IMR-90 (cell line): ENCODE data around the gene SYNM. TPM values are rescaled to one million over a fixed set of nuclear protein-coding genes. Genes with fewer than 3 reads are reported as not detected.

ENCODE experiments used
- ATAC-seq: fragments of 200-7000 bp; cut with Tn5 transposase; 2 replicates; pipeline ENCODE4 v1.9.1; 2020; ENCODE audit warnings: low read depth, mild to moderate bottlenecking, moderate library complexity
- BruUV-seq: library from RNA; stranded (reverse); fragments of 400-500 nt; replicated peaks from 2 replicates; lab custom pipeline; 2021; lab: Mats Ljungman, UMichigan
- CTCF ChIA-PET: fragments of 300-600 bp; formaldehyde crosslinking; extraction: SDS; loops from one replicate; lab custom pipeline; 2021; ENCODE audit warnings: antibody characterized with exemption; lab: Yijun Ruan, JAX
- POLR2A ChIA-PET: fragments of 300-600 bp; sonication (Branson Sonifier 250); formaldehyde crosslinking; loops from one replicate; lab custom pipeline; 2022; ENCODE audit warnings: antibody characterized with exemption; ENCODE audit not compliant: unreplicated experiment; lab: Charles Lee
- DNase-seq: peaks from one replicate; pipeline ENCODE4 v3.0.0; 2013
- H2AFZ ChIP-seq: replicated peaks from 2 replicates; pipeline ENCODE3; 2013; ENCODE audit warnings: low read length, mild to moderate bottlenecking; ENCODE audit not compliant: poor library complexity
- H2AK5ac ChIP-seq: 2 replicates; pipeline ENCODE4 v1.6.1; 2013; ENCODE audit warnings: low read depth, low read length, inconsistent platforms
- H2AK9ac ChIP-seq: replicated peaks from 2 replicates; pipeline ENCODE3; 2013; ENCODE audit warnings: mild to moderate bottlenecking, low read depth, low read length, moderate library complexity; ENCODE audit not compliant: poor library complexity
- H2BK120ac ChIP-seq: 2 replicates; pipeline ENCODE4 v1.6.1; 2013; ENCODE audit warnings: low read depth, low read length, inconsistent platforms
- H2BK15ac ChIP-seq: 3 replicates; pipeline ENCODE4 v1.6.1; 2013; ENCODE audit warnings: low read depth, low read length, inconsistent platforms
- H2BK20ac ChIP-seq: 2 replicates; pipeline ENCODE4 v1.6.1; 2013; ENCODE audit warnings: low read depth, mild to moderate bottlenecking, inconsistent platforms, low read length, moderate library complexity
- H2BK5ac ChIP-seq: 2 replicates; pipeline ENCODE4 v1.6.1; 2013; ENCODE audit warnings: mild to moderate bottlenecking, low read depth, low read length, inconsistent platforms; ENCODE audit not compliant: poor library complexity, severe bottlenecking
- H3K14ac ChIP-seq: replicated peaks from 2 replicates; pipeline ENCODE4 v1.6.1; 2013; ENCODE audit warnings: low read depth, low read length, inconsistent platforms
- H3K18ac ChIP-seq: 2 replicates; pipeline ENCODE4 v1.6.1; 2013; ENCODE audit warnings: low read depth, low read length, control low read depth
- H3K23ac ChIP-seq: 2 replicates; pipeline ENCODE4 v1.6.1; 2013; ENCODE audit warnings: low read depth, low read length, inconsistent platforms
- H3K27ac ChIP-seq: 2 replicates; pipeline ENCODE4 v1.5.1; 2013; ENCODE audit warnings: mild to moderate bottlenecking, control low read depth, low read length; ENCODE audit not compliant: insufficient read depth
- H3K27me3 ChIP-seq: 2 replicates; pipeline ENCODE4 v1.6.1; 2013; ENCODE audit warnings: low read length; ENCODE audit not compliant: control insufficient read depth, insufficient read depth
- H3K36me3 ChIP-seq: 2 replicates; pipeline ENCODE4 v1.6.1; 2013; ENCODE audit warnings: low read length, mixed read lengths; ENCODE audit not compliant: control insufficient read depth, insufficient read depth
- H3K4ac ChIP-seq: 2 replicates; pipeline ENCODE4 v1.6.1; 2013; ENCODE audit warnings: low read depth, low read length, inconsistent platforms
- H3K4me1 ChIP-seq: 2 replicates; pipeline ENCODE4 v1.6.1; 2013; ENCODE audit warnings: low read length, mixed read lengths; ENCODE audit not compliant: control insufficient read depth, insufficient read depth
- H3K4me2 ChIP-seq: 2 replicates; pipeline ENCODE4 v1.6.1; 2013; ENCODE audit warnings: low read depth, mild to moderate bottlenecking, control low read depth, low read length, moderate library complexity
- H3K4me3 ChIP-seq: 2 replicates; pipeline ENCODE4 v1.5.1; 2013; ENCODE audit warnings: low read depth, mild to moderate bottlenecking, control low read depth, low read length, moderate library complexity; ENCODE audit not compliant: insufficient read depth
- H3K56ac ChIP-seq: 2 replicates; pipeline ENCODE4 v1.6.1; 2013; ENCODE audit warnings: low read length, inconsistent platforms; ENCODE audit not compliant: insufficient read depth; ENCODE audit errors: extremely low read depth
- H3K79me1 ChIP-seq, 2 experiments: 2 replicates each; pipeline ENCODE4 v1.6.1; 2013; ENCODE audit warnings: low read length in 2 of 2, inconsistent platforms in 1 of 2, low read depth in 1 of 2
- H3K9ac ChIP-seq: 2 replicates; pipeline ENCODE4 v1.6.1; 2013; ENCODE audit warnings: low read depth, low read length, control low read depth
- H3K9me1 ChIP-seq: 2 replicates; pipeline ENCODE4 v1.6.1; 2013; ENCODE audit warnings: low read length, inconsistent platforms; ENCODE audit not compliant: insufficient read depth
- H3K9me3 ChIP-seq: 2 replicates; pipeline ENCODE4 v1.6.1; 2013; ENCODE audit warnings: low read length; ENCODE audit not compliant: control insufficient read depth, insufficient read depth
- H4K20me1 ChIP-seq: 2 replicates; pipeline ENCODE4 v1.6.1; 2013; ENCODE audit warnings: low read length, inconsistent platforms; ENCODE audit not compliant: insufficient read depth
- H4K5ac ChIP-seq: 2 replicates; pipeline ENCODE4 v1.6.1; 2013; ENCODE audit warnings: mild to moderate bottlenecking, low read depth, low read length, control low read depth
- H4K8ac ChIP-seq, 2 experiments: 2 replicates each; pipeline ENCODE4 v1.6.1; 2013; ENCODE audit warnings: low read depth in 2 of 2, low read length in 2 of 2, control low read depth in 1 of 2, inconsistent platforms in 1 of 2
- H4K91ac ChIP-seq: 2 replicates; pipeline ENCODE4 v1.6.1; 2013; ENCODE audit warnings: low read depth, low read length, inconsistent platforms; ENCODE audit not compliant: insufficient read depth
- BHLHE40 ChIP-seq: fragments of 150-350 bp; IDR thresholded peaks from 2 replicates; pipeline ENCODE4 v1.6.1; 2016; ENCODE audit warnings: mild to moderate bottlenecking, low read depth, low read length
- MAFK ChIP-seq: IDR thresholded peaks from 2 replicates; pipeline ENCODE4 v1.6.1; 2012; ENCODE audit warnings: low read depth, low read length, improper control_type of control experiment
- NFE2L2 ChIP-seq: fragments of 150-350 bp; IDR thresholded peaks from 2 replicates; pipeline ENCODE4 v1.6.1; 2016; ENCODE audit warnings: low read depth, mild to moderate bottlenecking, low read length
- POLR2A ChIP-seq: IDR thresholded peaks from 2 replicates; pipeline ENCODE4 v1.6.1; 2012; ENCODE audit warnings: mild to moderate bottlenecking, low read depth, low read length
- RCOR1 ChIP-seq: IDR thresholded peaks from 2 replicates; pipeline ENCODE4 v1.6.1; 2012; ENCODE audit warnings: mild to moderate bottlenecking, low read length, improper control_type of control experiment; ENCODE audit not compliant: insufficient replicate concordance
- SMC3 ChIP-seq: fragments of 150-350 bp; IDR thresholded peaks from 2 replicates; pipeline ENCODE4 v1.6.1; 2016; ENCODE audit warnings: low read depth, mild to moderate bottlenecking, antibody characterized with exemption, low read length, moderate library complexity
- WGBS, 2 experiments: methylation state at CpG; one replicate each; pipeline versions ENCODE4 v1.1.5 to v1.1.7; 2013; ENCODE audit warnings: missing lambda C conversion rate in 2 of 2; ENCODE audit not compliant: insufficient read length in 1 of 2; ENCODE audit errors: extremely low coverage in 2 of 2; 5-methylcytosine and 5-hydroxymethylcytosine counted together
- dilution Hi-C: fragments of 300-500 bp; cut with HindIII; formaldehyde crosslinking; loops from one replicate; pipeline ENCODE4 v1.14.3; 2018; ENCODE audit warnings: low sequenced_read_pairs; ENCODE audit not compliant: unreplicated experiment
- in situ Hi-C: fragments of 300-500 bp; cut with MboI; formaldehyde crosslinking; loops from 3 replicates; pipeline ENCODE4 v1.14.3; 2019; ENCODE audit warnings: low sequenced_read_pairs, inconsistent platforms, mixed read lengths
- intact Hi-C: fragments of 100-400 bp; cut with micrococcal nuclease; formaldehyde crosslinking; loops from 2 replicates; pipeline ENCODE4 v1.10.0; 2022
- polyA plus RNA-seq, 3 experiments: library from polyadenylated mRNA; depleted of rRNA; stranded (reverse); fragments of >200 nt; gene quantifications; 2 replicates each; pipeline ENCODE4 v1.2.3, GENCODE V29; 2012; ENCODE audit warnings: low replicate concordance in 1 of 3
- total RNA-seq: library from RNA; depleted of rRNA; stranded (reverse); fragments of >200 nt; gene quantifications from 2 replicates; pipeline ENCODE4 v1.2.3, GENCODE V29; 2012
- TF ChIP-seq, protein P1 (sequence below): fragments of 150-350 bp; IDR thresholded peaks from 2 replicates; pipeline ENCODE4 v1.6.1; 2017; ENCODE audit warnings: mild to moderate bottlenecking, antibody characterized with exemption, low read length, low read depth
- TF ChIP-seq, protein P2 (sequence below): conservative IDR thresholded peaks from 2 replicates; pipeline ENCODE4 v1.5.1; 2012; ENCODE audit warnings: mild to moderate bottlenecking, low read depth, low read length, improper control_type of control experiment
- TF ChIP-seq, protein P3 (sequence below): fragments of 150-350 bp; IDR thresholded peaks from 2 replicates; pipeline ENCODE4 v1.6.1; 2016; ENCODE audit warnings: low read depth, mild to moderate bottlenecking, low read length, moderate library complexity, borderline replicate concordance

The SYNM gene
- total and polyA plus RNA-seq, 2 of the 4 experiments (the other 2 are of a cell fraction), result 2.1 to 3.4 TPM

DNA sequence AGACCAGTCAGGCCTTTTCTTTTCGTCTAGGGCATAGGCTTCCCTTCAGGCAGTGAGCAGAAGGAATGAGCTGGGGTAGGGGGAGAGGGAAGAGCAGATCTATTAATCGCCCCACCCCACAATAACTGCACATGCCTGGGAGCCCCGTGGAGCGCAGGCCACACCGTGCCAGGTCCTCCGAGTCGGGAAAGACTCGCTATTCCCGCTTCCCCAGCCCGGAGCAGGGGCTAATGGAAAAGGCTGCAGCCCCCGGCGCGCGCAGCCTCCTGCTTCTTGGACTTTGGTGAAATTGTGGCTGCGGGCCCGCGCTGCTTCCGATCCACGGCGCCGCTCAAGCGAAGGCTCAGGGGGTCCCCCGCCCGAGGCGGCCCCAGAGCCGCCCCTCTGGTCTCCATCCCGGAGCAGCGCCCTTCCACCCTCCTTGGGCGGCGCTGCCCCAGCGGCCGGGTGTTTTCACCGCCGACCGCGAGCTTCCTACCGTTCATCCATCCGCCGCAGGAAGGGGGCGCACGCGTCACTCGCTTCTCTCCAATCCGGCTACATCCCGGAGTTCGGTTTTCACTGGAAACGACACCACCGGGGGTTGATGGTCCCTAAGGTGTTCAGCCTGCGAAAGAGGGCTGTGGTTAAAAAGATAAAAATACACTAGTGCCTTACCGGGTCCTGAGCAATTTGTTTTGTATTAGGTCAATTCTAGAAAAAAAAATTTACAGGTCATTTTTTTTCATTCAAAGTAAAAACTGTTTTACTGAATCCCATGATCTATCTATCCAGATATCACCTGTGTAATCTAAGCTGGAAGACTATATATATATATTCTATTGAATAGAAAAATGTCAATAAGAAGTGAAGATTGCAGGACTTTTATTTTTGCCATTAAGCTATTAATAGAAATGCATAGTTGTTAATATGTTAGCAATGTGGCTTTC, 4.4 kb upstream of the SYNM start (continued):
- TF ChIP-seq, protein P1, sequence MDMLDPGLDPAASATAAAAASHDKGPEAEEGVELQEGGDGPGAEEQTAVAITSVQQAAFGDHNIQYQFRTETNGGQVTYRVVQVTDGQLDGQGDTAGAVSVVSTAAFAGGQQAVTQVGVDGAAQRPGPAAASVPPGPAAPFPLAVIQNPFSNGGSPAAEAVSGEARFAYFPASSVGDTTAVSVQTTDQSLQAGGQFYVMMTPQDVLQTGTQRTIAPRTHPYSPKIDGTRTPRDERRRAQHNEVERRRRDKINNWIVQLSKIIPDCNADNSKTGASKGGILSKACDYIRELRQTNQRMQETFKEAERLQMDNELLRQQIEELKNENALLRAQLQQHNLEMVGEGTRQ, result no peak

DNA sequence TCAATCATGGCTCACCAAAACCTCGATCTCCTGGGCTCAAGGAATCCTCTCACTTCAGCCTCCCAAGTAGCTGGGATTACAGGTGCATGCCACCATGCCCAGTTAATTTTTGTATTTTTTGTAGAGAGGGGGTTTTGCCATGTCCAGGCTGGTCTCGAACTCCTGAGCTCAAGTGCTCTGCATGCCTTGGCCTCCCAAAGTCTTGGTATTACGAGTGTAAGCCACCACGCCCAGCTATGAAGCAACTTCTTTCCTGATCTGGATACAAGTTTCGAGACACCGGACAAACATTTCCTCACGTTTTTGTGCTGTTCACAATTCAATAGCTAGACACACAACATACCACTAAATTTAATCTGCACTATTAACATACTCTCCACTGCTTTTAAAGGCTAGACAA, 3.4 kb upstream of the SYNM start:
- intact Hi-C loops (loop anchor here (5.0 kb wide), 1 partner anchor 631 kb away; the partner anchor contains the start of gene LYSMD4), in situ Hi-C loops (loop anchor here (25.0 kb wide), 1 partner anchor 636 kb away; the partner anchor contains the start of gene LYSMD4), dilution Hi-C loops (loop anchor here (25.0 kb wide), 1 partner anchor 111 kb away; no protein-coding TSS in a partner anchor)
- ChIA-PET POLR2A (no interaction called here), CTCF (interaction anchor here (0.5 to 2.4 kb wide), 7 partner anchors 9 to 150 kb away, joined by 3 to 21 read pairs (median 4); partner anchors contain the start of gene LRRC28)
- Histone ChIP-seq H3K9me1 (peaks cover 6% of the 10 kb centered on the region; the same call in 1 of the 2 replicates), H2BK120ac (no peak overlapping the region), H3K4me1 (peaks cover 1% of the 10 kb centered on the region; the same call in 1 of the 2 replicates), H3K79me1 (peaks cover 0 to 5% of the 10 kb centered on the region in 2 experiments; a peak in 1 of 4 replicates), H3K23ac (no peak overlapping the region), H3K9me3 (no peaks in the 10 kb centered on the region), H3K9ac (no peak overlapping the region), H2BK15ac (no peak overlapping the region), H4K8ac (no peak overlapping the region), H3K56ac (no peak overlapping the region), H2AK5ac (no peak overlapping the region), H2BK20ac (no peak overlapping the region), H2BK5ac (no peak overlapping the region), H3K4me3 (no peak overlapping the region), H3K27me3 (peaks cover 18% of the 10 kb centered on the region), H3K14ac (no peak overlapping the region), H4K5ac (no peak overlapping the region), H2AK9ac (no peak overlapping the region), H3K18ac (no peak overlapping the region), H3K4me2 (no peak overlapping the region), H2AFZ (no peak overlapping the region), H3K36me3 (no peaks in the 10 kb centered on the region), H4K91ac (no peak overlapping the region), H3K4ac (no peak overlapping the region), H4K20me1 (no peaks in the 10 kb centered on the region), H3K27ac (no peak overlapping the region)
- DNase-seq (no peak), ATAC-seq (no peak)
- BruUV-seq, result no TSS peak
- 90% methylated on average over 4 of the region's 7 CpGs; no CpG with 5 or more reads in 1 of the 2 experiments for WGBS, 2 experiments
- TF ChIP-seq RCOR1, result no peak
- TF ChIP-seq NFE2L2, result no peak
- no peak for TF ChIP-seq POLR2A
- TF ChIP-seq SMC3, result no peak
- no peak for TF ChIP-seq MAFK
- TF ChIP-seq, protein P2, sequence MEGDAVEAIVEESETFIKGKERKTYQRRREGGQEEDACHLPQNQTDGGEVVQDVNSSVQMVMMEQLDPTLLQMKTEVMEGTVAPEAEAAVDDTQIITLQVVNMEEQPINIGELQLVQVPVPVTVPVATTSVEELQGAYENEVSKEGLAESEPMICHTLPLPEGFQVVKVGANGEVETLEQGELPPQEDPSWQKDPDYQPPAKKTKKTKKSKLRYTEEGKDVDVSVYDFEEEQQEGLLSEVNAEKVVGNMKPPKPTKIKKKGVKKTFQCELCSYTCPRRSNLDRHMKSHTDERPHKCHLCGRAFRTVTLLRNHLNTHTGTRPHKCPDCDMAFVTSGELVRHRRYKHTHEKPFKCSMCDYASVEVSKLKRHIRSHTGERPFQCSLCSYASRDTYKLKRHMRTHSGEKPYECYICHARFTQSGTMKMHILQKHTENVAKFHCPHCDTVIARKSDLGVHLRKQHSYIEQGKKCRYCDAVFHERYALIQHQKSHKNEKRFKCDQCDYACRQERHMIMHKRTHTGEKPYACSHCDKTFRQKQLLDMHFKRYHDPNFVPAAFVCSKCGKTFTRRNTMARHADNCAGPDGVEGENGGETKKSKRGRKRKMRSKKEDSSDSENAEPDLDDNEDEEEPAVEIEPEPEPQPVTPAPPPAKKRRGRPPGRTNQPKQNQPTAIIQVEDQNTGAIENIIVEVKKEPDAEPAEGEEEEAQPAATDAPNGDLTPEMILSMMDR, result no peak
- TF ChIP-seq, protein P3, sequence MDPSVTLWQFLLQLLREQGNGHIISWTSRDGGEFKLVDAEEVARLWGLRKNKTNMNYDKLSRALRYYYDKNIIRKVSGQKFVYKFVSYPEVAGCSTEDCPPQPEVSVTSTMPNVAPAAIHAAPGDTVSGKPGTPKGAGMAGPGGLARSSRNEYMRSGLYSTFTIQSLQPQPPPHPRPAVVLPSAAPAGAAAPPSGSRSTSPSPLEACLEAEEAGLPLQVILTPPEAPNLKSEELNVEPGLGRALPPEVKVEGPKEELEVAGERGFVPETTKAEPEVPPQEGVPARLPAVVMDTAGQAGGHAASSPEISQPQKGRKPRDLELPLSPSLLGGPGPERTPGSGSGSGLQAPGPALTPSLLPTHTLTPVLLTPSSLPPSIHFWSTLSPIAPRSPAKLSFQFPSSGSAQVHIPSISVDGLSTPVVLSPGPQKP, result no peak
- TF ChIP-seq BHLHE40, result no peak
- TF ChIP-seq, protein P1, result no peak
